Measurements from ENCODE around the gene TTC28. TPM values are rescaled to one million over a fixed set of nuclear protein-coding genes. Genes with fewer than 3 reads are reported as not detected.
"Not testable (repeated sequence)": the region's sequence is repeated elsewhere in the genome, so short reads cannot be mapped to it uniquely, and the experiment has no call there.

Gene TTC28
- total and polyA plus RNA-seq, 2 donors: 15.9 to 81.9 TPM

DNA sequence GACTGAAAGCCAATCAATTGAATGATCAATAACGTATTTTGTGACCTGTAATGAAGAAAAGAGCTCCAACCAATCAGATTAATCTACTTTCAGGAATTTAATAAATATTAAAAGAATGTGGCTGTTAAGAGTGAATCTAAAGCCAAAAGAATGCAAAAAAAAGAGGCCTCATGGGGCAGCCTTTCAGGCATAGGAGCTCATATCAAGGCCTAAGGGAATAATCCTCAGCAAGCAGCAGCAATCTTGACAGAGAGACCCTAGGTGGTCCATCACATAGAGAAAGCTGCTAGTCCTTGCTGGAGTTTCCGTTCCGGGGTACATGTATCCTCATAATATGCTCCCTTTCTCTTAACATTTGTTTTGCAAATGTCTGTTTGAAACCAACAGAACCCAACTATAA lies 447.4 kb downstream of the TTC28 start:
- no peak for DNase-seq (ENCODE audit: extremely low spot score)
- Histone ChIP-seq H3K4me3 (ENCODE audit: low read depth, low read length) (no peak overlapping the region), H3K36me3 (ENCODE audit: insufficient read depth) (no peaks in the 10 kb centered on the region), H3K4me1 (ENCODE audit: insufficient read depth) (no peaks in the 10 kb centered on the region), H3K27ac (ENCODE audit: low read depth) (no peak overlapping the region)
- 94% methylated on average over 3 of the region's 3 CpGs for WGBS

DNA sequence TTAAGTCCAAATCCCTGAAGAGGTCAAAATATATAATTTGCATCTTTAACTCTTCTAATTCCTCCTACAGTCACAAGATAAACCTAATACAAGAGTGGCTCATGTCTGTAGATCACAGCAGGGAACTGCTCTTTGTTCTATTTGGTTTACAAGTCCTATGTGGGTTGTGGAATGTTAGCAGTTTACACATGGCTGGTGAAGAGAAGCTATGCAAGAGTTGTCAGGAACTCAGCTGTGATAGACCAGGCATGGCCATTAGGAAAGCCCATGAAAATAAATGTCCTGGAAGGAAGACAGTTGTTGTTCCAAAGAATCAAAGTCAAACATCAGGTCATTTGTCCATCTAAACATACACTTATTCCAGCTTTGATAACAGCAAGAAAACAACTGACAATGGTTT lies 448.2 kb downstream of the TTC28 start:
- Histone ChIP-seq H3K4me1 (ENCODE audit: insufficient read depth) (no peaks in the 10 kb centered on the region), H3K36me3 (ENCODE audit: insufficient read depth) (no peaks in the 10 kb centered on the region), H3K27ac (ENCODE audit: low read depth) (no peak overlapping the region), H3K4me3 (ENCODE audit: low read depth, low read length) (no peak overlapping the region)
- no peak for DNase-seq (ENCODE audit: extremely low spot score)

DNA sequence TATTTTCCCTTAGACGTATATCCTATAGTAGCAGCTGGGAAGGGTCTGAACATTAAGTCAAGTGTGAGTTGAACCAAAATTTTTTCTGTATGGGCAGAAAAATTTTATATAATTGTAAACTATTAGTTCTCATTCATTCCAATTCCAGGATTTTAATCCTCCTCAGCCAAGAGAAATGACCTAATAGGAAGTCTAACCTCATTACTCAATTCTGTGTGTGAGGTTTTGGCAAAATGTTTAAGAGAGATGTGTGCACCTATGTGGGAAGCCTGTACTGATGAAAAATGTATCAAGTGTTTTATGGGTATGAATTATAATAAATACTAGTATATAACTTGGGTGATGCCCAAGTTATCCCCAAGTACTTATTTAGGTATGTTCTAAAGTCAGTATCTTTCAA lies 449.0 kb downstream of the TTC28 start:
- no peak overlapping the region for H3K27ac ChIP-seq (ENCODE audit: low read depth)
- 78% methylated on average over 1 of the region's 1 CpG for WGBS

DNA sequence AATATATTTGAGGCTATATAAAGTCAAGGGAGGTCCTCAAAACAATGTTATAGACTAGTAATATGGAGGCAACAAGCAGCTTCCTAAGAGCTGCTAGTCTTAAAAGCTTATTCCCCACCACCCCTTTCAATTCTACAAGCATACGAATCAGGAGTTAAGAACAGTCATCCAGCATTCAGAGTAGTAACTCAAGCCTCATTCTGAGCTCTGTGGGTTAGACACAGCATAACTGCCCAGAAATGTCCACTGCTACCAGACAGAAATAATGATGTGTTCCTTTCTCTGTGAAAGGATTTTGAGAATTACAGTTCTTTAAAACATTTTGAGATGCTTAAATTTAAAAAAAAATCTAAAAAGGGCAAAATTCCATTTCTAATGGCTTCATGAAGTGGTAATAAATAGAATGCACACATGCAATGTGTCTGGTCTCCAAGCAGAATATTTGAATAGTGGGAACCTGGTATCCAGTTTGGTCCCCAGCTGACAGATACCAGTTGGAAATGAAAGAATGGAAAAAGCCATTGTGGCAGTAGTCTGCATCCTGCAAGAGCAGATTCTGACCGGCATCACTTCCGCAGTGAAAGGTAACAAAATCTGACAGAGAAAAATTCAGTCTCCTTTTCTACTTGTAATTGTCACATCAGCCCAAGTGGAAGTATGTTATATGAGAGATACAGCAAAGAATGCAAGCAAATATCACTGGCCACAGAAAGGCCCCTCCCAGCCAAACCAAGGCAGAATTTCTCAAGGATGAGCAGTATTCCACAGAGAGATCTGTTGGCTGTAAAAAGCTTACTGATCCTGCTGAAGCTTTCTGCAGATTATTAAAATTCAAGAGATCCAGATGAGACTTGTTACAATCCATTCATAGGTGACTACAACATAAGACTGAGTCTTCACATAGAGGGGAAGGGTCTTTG lies 449.8 kb downstream of the TTC28 start:
- Histone ChIP-seq H3K4me3 (ENCODE audit: low read depth, low read length) (no peak overlapping the region), H3K36me3 (ENCODE audit: insufficient read depth) (no peaks in the 10 kb centered on the region), H3K27ac (ENCODE audit: low read depth) (no peak overlapping the region), H3K4me1 (ENCODE audit: insufficient read depth) (no peaks in the 10 kb centered on the region)
- WGBS: 88% methylated on average over 3 of the region's 3 CpGs
- no peak for DNase-seq (ENCODE audit: extremely low spot score)

More for the DNA sequence above, 449.0 kb downstream of the TTC28 start:
- Histone ChIP-seq H3K4me3 (ENCODE audit: low read depth, low read length) (no peak overlapping the region), H3K4me1 (ENCODE audit: insufficient read depth) (no peaks in the 10 kb centered on the region), H3K36me3 (ENCODE audit: insufficient read depth) (no peaks in the 10 kb centered on the region)
- DNase-seq (ENCODE audit: extremely low spot score): no peak

DNA sequence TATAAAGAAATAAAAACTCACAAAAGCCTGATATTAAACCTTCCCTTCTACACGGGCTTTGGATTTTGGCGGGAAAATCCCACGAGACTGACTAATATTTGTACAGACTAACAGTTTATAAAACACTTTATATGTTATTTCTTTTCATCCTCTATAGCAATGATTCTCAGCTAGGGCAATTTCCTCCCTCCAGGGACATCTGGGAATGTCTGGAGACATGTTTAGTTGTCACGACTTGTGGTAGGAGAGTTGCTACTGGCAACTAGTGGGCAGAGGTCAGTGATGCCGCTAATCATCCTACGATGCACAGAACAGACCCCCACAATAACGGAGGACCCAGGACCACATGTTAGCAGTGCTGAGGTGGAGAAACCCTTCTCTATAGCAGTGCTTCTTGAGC lies 455.8 kb downstream of the TTC28 start:
- Histone ChIP-seq H3K27ac (ENCODE audit: low read depth) (no peak overlapping the region), H3K36me3 (ENCODE audit: insufficient read depth) (no peaks in the 10 kb centered on the region), H3K4me3 (ENCODE audit: low read depth, low read length) (no peak overlapping the region), H3K4me1 (ENCODE audit: insufficient read depth) (no peaks in the 10 kb centered on the region)
- WGBS: 67% methylated on average over 7 of the region's 7 CpGs
- DNase-seq (ENCODE audit: extremely low spot score): no peak

DNA sequence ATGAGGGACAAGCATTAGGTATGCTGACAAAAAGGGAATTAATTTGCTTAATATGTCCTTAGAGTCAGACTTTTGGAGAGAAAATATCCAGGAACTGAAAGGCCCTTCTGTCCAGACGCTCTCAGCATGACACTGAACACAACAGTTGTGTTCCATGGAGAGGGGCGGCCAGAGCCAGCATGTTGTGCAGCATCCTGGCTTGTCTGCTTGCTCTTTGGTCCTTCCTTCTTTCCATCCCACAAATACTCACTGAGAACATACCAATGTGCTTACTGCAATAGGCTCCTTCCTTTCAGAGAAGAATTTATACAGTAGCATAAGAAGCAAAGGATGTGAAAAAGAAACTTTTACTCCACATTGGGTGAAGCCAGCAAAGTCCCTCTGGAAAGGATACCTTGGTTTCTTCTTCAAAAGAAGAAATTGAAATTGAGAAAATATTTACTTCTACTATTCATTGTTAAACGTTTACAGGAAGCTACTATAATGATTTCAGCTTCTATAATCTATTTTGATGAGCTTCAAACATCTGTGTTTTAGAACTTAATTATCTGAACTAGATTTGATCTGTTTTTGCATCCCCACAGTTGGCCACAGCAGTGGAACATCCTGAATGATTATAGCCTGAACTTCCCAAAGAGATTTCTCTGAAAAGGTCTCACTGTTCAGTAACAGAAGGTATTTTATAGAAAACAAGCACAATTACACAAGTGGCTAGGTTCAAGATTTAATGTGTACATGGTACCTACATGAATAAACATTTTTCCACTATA lies 456.5 kb downstream of the TTC28 start:
- Histone ChIP-seq H3K27ac (ENCODE audit: low read depth) (no peak overlapping the region), H3K4me1 (ENCODE audit: insufficient read depth) (no peaks in the 10 kb centered on the region), H3K4me3 (ENCODE audit: low read depth, low read length) (no peak overlapping the region), H3K36me3 (ENCODE audit: insufficient read depth) (no peaks in the 10 kb centered on the region)
- 66% methylated on average over 3 of the region's 3 CpGs for WGBS
- DNase-seq (ENCODE audit: extremely low spot score): no peak

DNA sequence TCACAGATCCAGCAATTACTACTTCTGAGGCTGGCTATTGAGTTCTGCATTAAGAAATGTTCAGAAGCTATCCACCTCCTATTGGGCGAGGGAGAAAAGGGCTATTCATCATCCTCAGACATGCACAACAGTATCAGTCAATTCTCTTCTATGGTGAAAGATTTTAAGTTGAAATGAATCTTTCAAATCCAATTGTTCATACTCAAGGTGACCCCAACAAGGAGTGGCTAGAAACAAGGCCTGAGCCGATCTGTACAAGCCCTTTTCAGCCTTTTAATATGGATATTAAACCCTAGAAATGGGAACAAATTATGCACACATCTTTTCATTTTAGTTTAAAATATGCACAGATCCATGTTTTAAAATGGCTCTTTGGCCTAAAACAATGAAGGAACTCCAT lies 457.1 kb downstream of the TTC28 start:
- no peaks in the 10 kb centered on the region for H3K36me3 ChIP-seq (ENCODE audit: insufficient read depth)
- H3K27ac ChIP-seq (ENCODE audit: low read depth): no peak overlapping the region
- H3K4me1 ChIP-seq (ENCODE audit: insufficient read depth): no peaks in the 10 kb centered on the region
- WGBS: 97% methylated on average over 2 of the region's 2 CpGs
- DNase-seq (ENCODE audit: extremely low spot score): no peak
- no peak overlapping the region for H3K4me3 ChIP-seq (ENCODE audit: low read depth, low read length)

DNA sequence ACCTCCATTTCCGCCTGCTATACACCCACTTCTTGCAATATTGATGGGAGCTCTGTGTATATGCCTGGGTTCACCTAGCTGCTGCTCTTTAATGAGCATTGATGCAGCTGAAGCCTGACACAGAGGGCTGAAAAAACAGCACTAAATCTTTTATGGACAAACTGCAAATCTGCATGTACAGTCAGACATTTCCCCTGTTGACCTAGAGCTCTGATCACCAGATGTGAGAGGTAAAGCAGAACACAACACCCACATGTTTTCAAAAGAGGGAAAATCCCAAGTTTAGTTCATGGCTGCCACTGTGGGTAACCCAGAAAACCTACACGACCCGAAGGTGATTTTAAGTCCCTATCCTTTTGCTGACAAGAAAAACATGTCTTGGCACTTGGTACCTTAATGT lies 457.6 kb downstream of the TTC28 start:
- no peak overlapping the region for H3K4me3 ChIP-seq (ENCODE audit: low read depth, low read length)
- H3K27ac ChIP-seq (ENCODE audit: low read depth): no peak overlapping the region
- no peaks in the 10 kb centered on the region for H3K4me1 ChIP-seq (ENCODE audit: insufficient read depth)
- WGBS: 67% methylated on average over 3 of the region's 3 CpGs
- H3K36me3 ChIP-seq (ENCODE audit: insufficient read depth): no peaks in the 10 kb centered on the region
- no peak for DNase-seq (ENCODE audit: extremely low spot score)

DNA sequence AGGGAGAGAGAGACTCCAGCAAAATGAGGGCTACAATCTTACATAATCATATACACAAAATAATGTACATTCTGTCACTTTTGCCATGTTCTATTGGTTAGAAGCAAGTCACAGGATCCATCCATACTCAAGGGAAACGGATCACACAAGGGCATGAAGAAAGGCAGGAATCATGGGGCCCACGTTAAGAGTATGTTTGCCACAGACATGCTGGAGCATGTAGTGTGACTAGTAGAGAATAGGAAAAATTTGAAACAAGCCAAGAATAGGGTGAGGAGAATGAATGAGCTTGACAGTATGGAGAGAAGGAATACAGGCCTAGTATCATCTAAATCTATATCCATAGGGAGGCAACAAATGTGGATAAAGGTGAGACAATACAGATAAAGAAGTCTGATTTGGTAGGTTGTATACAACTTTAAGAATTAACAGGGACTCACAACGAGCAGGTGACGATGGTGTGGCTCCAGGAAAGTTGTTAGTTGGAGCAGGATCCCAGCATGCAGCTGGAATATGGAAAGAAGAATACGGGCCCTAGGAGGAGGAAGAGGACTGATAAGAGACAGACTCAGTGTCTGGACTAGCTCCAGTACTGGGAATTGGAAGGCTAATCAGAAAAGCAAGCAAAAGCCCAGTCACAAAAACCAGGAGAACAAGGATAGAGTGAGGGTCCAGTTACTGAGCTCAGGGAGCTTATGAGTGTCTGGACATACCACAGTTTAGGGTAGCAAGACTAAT lies 458.8 kb downstream of the TTC28 start:
- Histone ChIP-seq H3K4me1 (ENCODE audit: insufficient read depth) (no peaks in the 10 kb centered on the region), H3K4me3 (ENCODE audit: low read depth, low read length) (no peak overlapping the region), H3K36me3 (ENCODE audit: insufficient read depth) (peaks cover 1% of the 10 kb centered on the region), H3K27ac (ENCODE audit: low read depth) (no peak overlapping the region)
- DNase-seq (ENCODE audit: extremely low spot score): no peak
- 67% methylated on average over 5 of the region's 5 CpGs for WGBS

DNA sequence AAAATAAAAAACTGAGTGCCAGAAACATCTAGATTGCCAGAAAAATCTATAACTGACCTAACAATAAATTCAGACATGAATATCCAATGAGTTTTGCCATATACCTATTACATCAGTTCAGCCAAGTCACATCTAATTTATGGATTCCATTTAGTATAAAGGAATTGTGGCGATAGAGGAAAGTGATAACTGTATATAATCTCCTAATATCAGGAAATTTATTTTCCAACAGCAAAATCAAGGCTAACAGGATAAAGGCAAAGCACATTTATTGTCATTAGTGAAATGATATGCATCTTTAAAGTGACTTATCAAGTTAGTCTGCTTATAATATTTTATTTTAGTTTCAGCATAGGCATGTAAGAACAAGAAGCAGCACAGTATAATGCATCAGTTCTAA lies 462.4 kb downstream of the TTC28 start:
- WGBS: 92% methylated on average over 1 of the region's 1 CpG
- no peak for DNase-seq (ENCODE audit: extremely low spot score)
- Histone ChIP-seq H3K4me1 (ENCODE audit: insufficient read depth) (no peaks in the 10 kb centered on the region), H3K27ac (ENCODE audit: low read depth) (no peak overlapping the region), H3K4me3 (ENCODE audit: low read depth, low read length) (no peak overlapping the region), H3K36me3 (ENCODE audit: insufficient read depth) (peaks cover 1% of the 10 kb centered on the region)

DNA sequence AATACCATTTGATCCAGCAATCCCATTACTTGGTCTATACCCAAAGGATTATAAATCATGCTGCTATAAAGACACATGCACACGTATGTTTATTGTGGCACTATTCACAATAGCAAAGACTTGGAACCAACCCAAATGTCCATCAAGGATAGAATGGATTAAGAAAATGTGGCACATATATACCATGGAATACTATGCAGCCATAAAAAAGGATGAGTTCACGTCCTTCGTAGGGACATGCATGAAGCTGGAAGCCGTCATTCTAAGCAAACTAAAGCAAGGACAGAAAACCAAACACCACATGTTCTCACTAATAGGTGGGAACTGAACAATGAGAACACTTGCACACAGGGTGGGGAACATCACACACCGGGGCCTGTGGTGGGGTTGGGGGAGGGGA lies 464.9 kb downstream of the TTC28 start:
- not testable (repeated sequence) for H3K4me3 ChIP-seq (ENCODE audit: low read depth, low read length); H3K4me1 ChIP-seq (ENCODE audit: insufficient read depth); H3K27ac ChIP-seq (ENCODE audit: low read depth); DNase-seq (ENCODE audit: extremely low spot score); H3K36me3 ChIP-seq (ENCODE audit: insufficient read depth)
- 99% methylated on average over 5 of the region's 5 CpGs for WGBS

DNA sequence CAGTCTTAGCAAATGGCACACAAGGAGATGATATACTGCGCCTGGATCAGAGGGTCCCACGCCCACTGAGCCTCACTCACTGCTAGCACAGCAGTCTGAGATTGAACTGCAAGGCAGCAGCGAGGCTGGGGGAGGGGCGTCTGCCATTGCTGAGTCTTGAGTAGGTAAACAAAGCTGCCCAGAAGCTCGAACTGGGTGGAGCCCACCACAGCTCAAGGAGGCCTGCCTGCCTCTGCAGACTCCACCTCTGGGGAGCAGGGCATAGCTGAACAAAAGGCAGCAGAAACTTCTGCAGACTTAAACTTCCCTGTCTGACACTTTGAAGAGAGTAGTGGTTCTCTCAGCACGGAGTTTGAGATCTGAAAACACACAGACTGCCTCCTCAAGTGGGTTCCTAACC lies 470.2 kb downstream of the TTC28 start:
- 85% methylated on average over 6 of the region's 6 CpGs for WGBS
- not testable (repeated sequence) for DNase-seq (ENCODE audit: extremely low spot score); H3K4me1 ChIP-seq (ENCODE audit: insufficient read depth); H3K36me3 ChIP-seq (ENCODE audit: insufficient read depth); H3K27ac ChIP-seq (ENCODE audit: low read depth); H3K4me3 ChIP-seq (ENCODE audit: low read depth, low read length)

DNA sequence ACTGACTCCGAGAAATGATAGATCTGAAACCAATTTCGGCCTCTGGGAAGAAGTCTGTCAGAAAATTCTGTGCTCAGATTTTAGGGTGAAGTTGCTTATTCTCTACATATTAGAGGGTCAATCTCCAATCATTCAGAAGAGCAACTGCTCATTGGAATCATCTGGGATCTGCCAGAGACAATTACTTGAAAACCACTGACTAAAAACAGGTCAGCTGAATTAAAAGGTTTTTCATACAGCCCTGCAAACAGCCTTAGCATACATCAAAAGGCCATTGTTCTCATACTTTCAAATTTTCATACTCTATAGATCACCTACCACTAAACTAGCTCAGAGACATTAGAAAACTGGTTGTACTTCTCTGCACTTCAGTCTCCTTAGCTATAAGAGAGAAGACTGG lies 470.9 kb downstream of the TTC28 start:
- 97% methylated on average over 2 of the region's 2 CpGs for WGBS

More for the DNA sequence above, 470.9 kb downstream of the TTC28 start:
- Histone ChIP-seq H3K4me1 (ENCODE audit: insufficient read depth) (no peaks in the 10 kb centered on the region), H3K36me3 (ENCODE audit: insufficient read depth) (no peaks in the 10 kb centered on the region), H3K4me3 (ENCODE audit: low read depth, low read length) (no peak overlapping the region), H3K27ac (ENCODE audit: low read depth) (no peak overlapping the region)
- no peak for DNase-seq (ENCODE audit: extremely low spot score)
